Body of pancreas (tissue), 4 donors: ENCODE data around the gene SLC12A7. TPM values are rescaled to one million over a fixed set of nuclear protein-coding genes. Genes with fewer than 3 reads are reported as not detected.
A peak's percentile ranks its signal among the peaks of the same experiment; 100 is the strongest.

ENCODE experiments used
- ATAC-seq: fragments of 150-250 bp; one replicate; pipeline ENCODE4 v1.9.1; 2016
- DNase-seq, 4 donors: peaks; one replicate each; pipeline ENCODE4 v3.0.0-alpha.2; 2019
- H3K27ac ChIP-seq, 4 donors: fragments of 200-600 bp; sonication (generic); 1 replicate in 3 of 4; 2 replicates in 1 of 4; pipeline versions ENCODE4 v1.5.1 to v1.6.1; 2016 to 2019; ENCODE audit warnings: mild to moderate bottlenecking in 1 of 4, mixed read lengths in 1 of 4, moderate library complexity in 1 of 4
- H3K27me3 ChIP-seq, 2 donors: fragments of 200-600 bp; sonication (generic); one replicate each; pipeline ENCODE4 v1.6.0; 2016; ENCODE audit warnings: mild to moderate bottlenecking in 1 of 2
- H3K36me3 ChIP-seq, 2 donors: fragments of 200-600 bp; sonication (generic); replicated peaks in 1 of 2; 2 replicates each; pipeline ENCODE4 v1.5.1; 2016; ENCODE audit warnings: low read depth in 2 of 2; ENCODE audit not compliant: insufficient read depth in 1 of 2
- H3K4me1 ChIP-seq: fragments of 200-600 bp; sonication (generic); one replicate; pipeline ENCODE4 v1.6.0; 2016
- H3K4me3 ChIP-seq, 2 donors: fragments of 200-600 bp; sonication (generic); 1 replicate in 1 of 2; 2 replicates in 1 of 2; pipeline ENCODE4 v1.5.1; 2016 to 2019
- H3K9me3 ChIP-seq, 3 donors: fragments of 200-600 bp; sonication (generic); 1 replicate in 2 of 3; 2 replicates in 1 of 3; pipeline ENCODE4 v1.5.1; 2016
- POLR2A ChIP-seq, 3 donors: fragments of 450-650 bp; IDR thresholded peaks; one replicate each; pipeline ENCODE4 v1.6.1; 2016; ENCODE audit warnings: antibody characterized with exemption in 3 of 3, mild to moderate bottlenecking in 2 of 3
- WGBS, 2 donors: methylation state at CpG; one replicate each; pipeline ENCODE4 v1.1.5; 2017; 5-methylcytosine and 5-hydroxymethylcytosine counted together
- intact Hi-C: fragments of 100-400 bp; cut with DNase I; formaldehyde crosslinking; loops from one replicate; pipeline ENCODE4 v1.15.1; 2023
- total RNA-seq, 2 donors: library from RNA; depleted of rRNA; stranded (reverse); fragments of >200 nt; gene quantifications; one replicate each; pipeline ENCODE4 v1.1.0, GENCODE V29; 2016
- TF ChIP-seq, protein P1 (sequence below), 7 experiments: fragments of 450-650 bp in 4 of 7; fragments of 200-600 bp in 3 of 7; sonication (generic) in 3 of 7; IDR thresholded peaks; one replicate each; pipeline ENCODE4 v1.5.1; 2016 to 2019; ENCODE audit warnings: antibody characterized with exemption in 7 of 7

SLC12A7 gene
- total RNA-seq, 2 donors from 2014 or later, result 35.5 to 42.8 TPM

DNA sequence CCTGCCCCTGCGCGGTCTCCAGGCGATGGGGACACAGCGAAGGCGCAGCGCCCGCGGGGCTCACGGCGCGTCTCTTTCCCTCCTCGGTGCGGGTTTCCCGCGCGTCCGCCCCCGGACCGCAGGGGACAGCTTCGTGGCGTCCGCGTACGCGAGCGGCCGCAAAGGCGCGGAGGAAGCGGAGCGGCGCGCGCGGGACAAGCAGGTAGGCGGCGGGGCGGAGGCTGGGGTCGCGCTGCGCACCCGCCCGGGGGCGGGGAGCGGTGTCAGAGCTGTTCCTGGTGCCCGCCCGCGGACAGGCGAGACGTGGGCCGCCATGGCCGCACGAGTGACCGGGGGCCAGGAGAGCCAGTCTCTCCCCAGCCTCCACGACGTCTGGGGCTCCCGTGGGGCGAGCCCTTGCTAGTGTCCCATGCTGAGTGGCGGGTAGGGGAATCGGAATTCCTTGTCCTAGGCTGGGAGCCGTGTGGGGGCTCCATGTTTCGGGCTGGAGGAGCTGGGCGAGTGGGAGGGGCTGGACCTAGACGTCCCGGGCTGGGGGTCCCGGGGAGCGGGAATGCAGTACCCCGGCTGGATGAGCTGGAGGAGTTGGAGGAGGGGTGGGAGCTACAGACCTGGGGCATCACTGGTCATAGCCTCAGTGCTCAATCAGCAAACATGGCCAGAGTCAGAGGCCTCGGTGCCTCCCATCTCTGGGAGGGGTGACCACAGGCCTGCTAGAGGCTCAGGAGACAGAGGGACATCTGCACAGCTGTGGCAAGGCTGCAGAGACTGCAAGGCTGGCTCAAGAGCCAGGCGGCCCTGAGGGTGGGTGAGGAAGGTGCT lies 102.3 kb downstream of the SLC12A7 start:
- peak in 3 of 4 donors; percentile 8 to 10 (median 10) for DNase-seq
- intact Hi-C loops, result no loop called here
- Histone ChIP-seq H3K9me3 (no peaks in the 10 kb centered on the region), H3K27ac (no peak overlapping the region), H3K36me3 (no peaks in the 10 kb centered on the region), H3K4me1 (peaks cover 38% of the 10 kb centered on the region), H3K27me3 (peaks cover 0 to 8% of the 10 kb centered on the region in 2 donors), H3K4me3 (peak overlapping the region in 1 of 2 donors; percentile 17)
- TF ChIP-seq, protein P1, sequence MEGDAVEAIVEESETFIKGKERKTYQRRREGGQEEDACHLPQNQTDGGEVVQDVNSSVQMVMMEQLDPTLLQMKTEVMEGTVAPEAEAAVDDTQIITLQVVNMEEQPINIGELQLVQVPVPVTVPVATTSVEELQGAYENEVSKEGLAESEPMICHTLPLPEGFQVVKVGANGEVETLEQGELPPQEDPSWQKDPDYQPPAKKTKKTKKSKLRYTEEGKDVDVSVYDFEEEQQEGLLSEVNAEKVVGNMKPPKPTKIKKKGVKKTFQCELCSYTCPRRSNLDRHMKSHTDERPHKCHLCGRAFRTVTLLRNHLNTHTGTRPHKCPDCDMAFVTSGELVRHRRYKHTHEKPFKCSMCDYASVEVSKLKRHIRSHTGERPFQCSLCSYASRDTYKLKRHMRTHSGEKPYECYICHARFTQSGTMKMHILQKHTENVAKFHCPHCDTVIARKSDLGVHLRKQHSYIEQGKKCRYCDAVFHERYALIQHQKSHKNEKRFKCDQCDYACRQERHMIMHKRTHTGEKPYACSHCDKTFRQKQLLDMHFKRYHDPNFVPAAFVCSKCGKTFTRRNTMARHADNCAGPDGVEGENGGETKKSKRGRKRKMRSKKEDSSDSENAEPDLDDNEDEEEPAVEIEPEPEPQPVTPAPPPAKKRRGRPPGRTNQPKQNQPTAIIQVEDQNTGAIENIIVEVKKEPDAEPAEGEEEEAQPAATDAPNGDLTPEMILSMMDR (IDR thresholded peaks at IDR 0.05), result no peak
- no peak for TF ChIP-seq POLR2A (IDR thresholded peaks at IDR 0.05)
- no peak for ATAC-seq
- 9 to 39% methylated on average over 6 to 60 of the region's 70 CpGs for WGBS, 2 donors

DNA sequence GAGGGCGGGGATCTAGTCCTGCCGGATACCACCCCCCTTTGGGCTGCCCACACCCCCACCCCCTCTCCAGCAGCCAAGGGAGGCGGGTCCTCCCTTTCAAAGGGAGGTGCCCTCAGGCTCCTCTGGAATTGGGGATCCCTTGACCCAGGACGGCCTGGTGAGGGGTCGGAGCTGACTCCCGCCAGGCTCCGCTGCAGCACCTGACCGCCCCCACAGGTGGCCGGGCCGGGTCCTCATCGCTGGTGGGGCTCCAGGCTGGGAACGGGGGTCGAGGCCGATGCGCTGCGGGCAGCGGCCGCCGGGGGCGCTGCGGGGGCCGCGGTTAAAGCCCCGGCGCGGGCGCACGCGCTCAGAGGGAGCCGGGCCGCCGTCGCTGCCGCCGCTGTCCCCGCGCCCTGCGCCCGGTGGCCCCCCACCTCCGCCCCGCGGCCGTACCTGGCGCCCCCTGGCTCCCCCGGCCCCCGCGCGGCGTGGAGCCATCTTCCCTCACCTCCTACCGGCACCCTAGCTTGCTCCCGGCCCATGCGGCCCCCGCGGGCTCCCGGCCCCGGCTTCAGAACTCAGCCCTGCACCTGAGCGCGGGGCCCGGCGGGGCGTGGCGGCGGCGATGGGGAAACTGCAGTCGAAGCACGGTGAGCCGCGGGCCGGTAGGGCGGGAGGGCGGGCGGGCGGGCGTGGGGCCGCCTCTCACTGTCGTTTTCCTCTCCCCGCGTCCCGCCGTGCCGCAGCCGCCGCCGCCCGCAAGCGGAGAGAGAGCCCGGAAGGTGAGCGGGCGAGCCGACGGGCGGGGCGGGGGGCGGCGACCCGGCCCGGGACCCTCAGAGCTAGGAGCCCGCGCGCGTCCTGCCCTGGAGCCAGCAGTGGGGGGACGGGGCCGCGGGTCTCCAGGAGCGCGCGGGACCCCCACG lies 103.2 kb downstream of the SLC12A7 start, which contains the start of gene NKD2:
TSS of gene NKD2 (plus strand) at position 352 of the 908 bp plus-strand sequence. CDS start at position 608, 256 bp downstream.
- H3K4me1 ChIP-seq, result peaks cover 44% of the 10 kb centered on the region
- ATAC-seq (peak; percentile 51), DNase-seq (peak in 3 of 4 donors; percentile 31 to 54 (median 32))
- no peaks in the 10 kb centered on the region for H3K36me3 ChIP-seq
- no peaks in the 10 kb centered on the region for H3K9me3 ChIP-seq
- intact Hi-C loops, result no loop called here
- WGBS, 2 donors, result 3% methylated on average over 59 of the region's 108 CpGs; no CpG with 5 or more reads in 1 of the 2 donors
- H3K27ac ChIP-seq, result no peak within 1 kb of the TSS
- H3K27me3 ChIP-seq, result peaks cover 0 to 8% of the 10 kb centered on the region in 2 donors
- peak within 1 kb of the TSS in 1 of 2 donors; percentile 17 for H3K4me3 ChIP-seq
- TF ChIP-seq, protein P1 (IDR thresholded peaks at IDR 0.05), result peak; percentile 41 to 74 (median 65)
- TF ChIP-seq POLR2A (IDR thresholded peaks at IDR 0.05), result no peak

- TF ChIP-seq POLR2A (IDR thresholded peaks at IDR 0.05), result no peak
- TF ChIP-seq, protein P1 (IDR thresholded peaks at IDR 0.05), result no peak
- peaks cover 0 to 8% of the 10 kb centered on the region in 2 donors for H3K27me3 ChIP-seq
- intact Hi-C loops, result no loop called here
- H3K9me3 ChIP-seq, result no peaks in the 10 kb centered on the region
- ATAC-seq, result no peak
- H3K27ac ChIP-seq, result no peak overlapping the region
- 69 to 78% methylated on average over 20 to 23 of the region's 23 CpGs for WGBS, 2 donors
- no peak overlapping the region for H3K4me3 ChIP-seq
- H3K36me3 ChIP-seq, result no peaks in the 10 kb centered on the region
- peak in 3 of 4 donors; percentile 4 to 14 (median 10) for DNase-seq
- peaks cover 49% of the 10 kb centered on the region for H3K4me1 ChIP-seq
Observed at GRCh38 chr5:1007681-1008450, 104.0 kb downstream of the SLC12A7 start.

GRCh38 chr5:1007221-1007680 lies 104.6 kb downstream of the SLC12A7 start:
- 87 to 88% methylated on average over 3 to 17 of the region's 17 CpGs for WGBS, 2 donors
- H3K4me1 ChIP-seq, result peaks cover 49% of the 10 kb centered on the region
- no peaks in the 10 kb centered on the region for H3K36me3 ChIP-seq
- no peak overlapping the region for H3K4me3 ChIP-seq
- intact Hi-C loops, result no loop called here
- DNase-seq (peak in 2 of 4 donors; percentile 3 to 9), ATAC-seq (no peak)
- H3K9me3 ChIP-seq, result no peaks in the 10 kb centered on the region
- H3K27ac ChIP-seq, result no peak overlapping the region
- TF ChIP-seq POLR2A (IDR thresholded peaks at IDR 0.05), result no peak
- TF ChIP-seq, protein P1 (IDR thresholded peaks at IDR 0.05), result no peak
- peaks cover 0 to 8% of the 10 kb centered on the region in 2 donors for H3K27me3 ChIP-seq
